Measurements from ENCODE around the gene CDT1.
A peak's percentile ranks its signal among the peaks of the same experiment; 100 is the strongest.
"Not testable (repeated sequence)": the region's sequence is repeated elsewhere in the genome, so short reads cannot be mapped to it uniquely, and the experiment has no call there.

CDT1 gene

GRCh38 chr16:88769617-88770460 is 33.8 kb upstream of the CDT1 start:
- no peak for DNase-seq

GRCh38 chr16:88770461-88771293 is 32.9 kb upstream of the CDT1 start:
- peak; percentile 68 for DNase-seq

- DNase-seq, result no peak
Observed at GRCh38 chr16:88771294-88771772, 32.3 kb upstream of the CDT1 start.

- DNase-seq, result not testable (repeated sequence)
Observed at GRCh38 chr16:88771781-88772180, 31.8 kb upstream of the CDT1 start.

GRCh38 chr16:88772871-88773811 is 30.4 kb upstream of the CDT1 start:
- no peak for DNase-seq

GRCh38 chr16:88773812-88774291 is 29.7 kb upstream of the CDT1 start:
- no peak for DNase-seq

GRCh38 chr16:88774544-88775393 is 28.8 kb upstream of the CDT1 start:
- DNase-seq, result no peak

GRCh38 chr16:88775825-88776224 is 27.8 kb upstream of the CDT1 start:
- DNase-seq, result no peak

GRCh38 chr16:88777471-88778270 is 25.9 kb upstream of the CDT1 start:
- DNase-seq, result no peak

- DNase-seq, result no peak
Observed at GRCh38 chr16:88778271-88778525, 25.4 kb upstream of the CDT1 start.

GRCh38 chr16:88778541-88779065 is 25.0 kb upstream of the CDT1 start:
- DNase-seq, result no peak

- DNase-seq, result no peak
Observed at GRCh38 chr16:88779406-88780141, 24.0 kb upstream of the CDT1 start.

GRCh38 chr16:88780142-88781062 is 23.2 kb upstream of the CDT1 start:
- no peak for DNase-seq

- DNase-seq, result peak; percentile 56
Observed at GRCh38 chr16:88781140-88782077, 22.2 kb upstream of the CDT1 start.

- DNase-seq, result peak; percentile 35
Observed at GRCh38 chr16:88782454-88783390, 20.9 kb upstream of the CDT1 start.

GRCh38 chr16:88783391-88784073 is 20.1 kb upstream of the CDT1 start:
- no peak for DNase-seq
